ENCODE results near the gene UBE2L3. TPM values are rescaled to one million over a fixed set of nuclear protein-coding genes. Genes with fewer than 3 reads are reported as not detected.

Gene UBE2L3
- total RNA-seq, 2 donors from 2014 or later = 74.6 to 79.4 TPM

DNA sequence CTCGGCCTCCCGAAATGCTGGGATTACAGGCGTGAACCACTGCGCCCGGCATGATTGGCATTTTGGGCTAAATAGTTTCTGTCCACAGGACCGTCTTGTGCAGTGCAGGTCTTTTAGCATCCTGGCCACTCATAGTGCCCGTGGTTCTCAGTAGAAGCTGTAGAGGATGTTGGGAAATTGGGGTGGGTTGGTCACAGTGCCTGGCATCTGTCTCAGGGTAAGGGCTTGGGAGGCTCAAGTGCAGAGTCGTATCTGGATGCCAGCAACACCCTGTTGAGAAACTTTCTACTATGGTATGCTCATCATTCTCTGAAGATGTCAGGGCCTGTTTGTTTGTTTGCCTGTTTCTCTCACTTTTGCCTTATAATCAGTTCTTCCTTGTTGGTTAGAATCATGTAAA is 21.9 kb downstream of the UBE2L3 start:
- peaks cover 44% of the 10 kb centered on the region for H3K36me3 Mint-ChIP-seq (ENCODE audit: low read depth)
- no peaks in the 10 kb centered on the region for H3K9me3 Mint-ChIP-seq
- H3K4me1 Mint-ChIP-seq = peaks cover 12% of the 10 kb centered on the region
- Histone ChIP-seq H3K4me3 (ENCODE audit: low read length) (no peak overlapping the region), H3K27me3 (ENCODE audit: control insufficient read depth, insufficient read depth, low read length, poor library complexity, severe bottlenecking) (no peaks in the 10 kb centered on the region), H3K36me3 (ENCODE audit: control insufficient read depth, insufficient read depth, low read length) (peaks cover 50% of the 10 kb centered on the region), H3K4me1 (ENCODE audit: control insufficient read depth, insufficient read depth, low read length) (no peaks in the 10 kb centered on the region), H3K27ac (ENCODE audit: low read depth, low read length) (no peak overlapping the region), H3K9ac (ENCODE audit: extremely low read depth, low read length, poor library complexity, severe bottlenecking) (no peak overlapping the region), H3K9me3 (ENCODE audit: control insufficient read depth, low read length) (no peaks in the 10 kb centered on the region)
- 94 to 97% methylated on average over 7 to 8 of the region's 8 CpGs for WGBS, 2 experiments (ENCODE audit: insufficient coverage in 1 of 2, insufficient read length in 1 of 2)
- no peak overlapping the region for H3K4me3 Mint-ChIP-seq
- no peak for TF ChIP-seq CTCF (conservative IDR thresholded peaks at IDR 0.05)
- no peak overlapping the region for H3K27ac Mint-ChIP-seq
- no peaks in the 10 kb centered on the region for H3K27me3 Mint-ChIP-seq (ENCODE audit: insufficient read depth)
- no peak for DNase-seq

GRCh38 chr22:21590809-21591641 is 23.5 kb downstream of the UBE2L3 start:
- no peaks in the 10 kb centered on the region for H3K9me3 Mint-ChIP-seq
- H3K36me3 Mint-ChIP-seq (ENCODE audit: low read depth) = peaks cover 55% of the 10 kb centered on the region
- Histone ChIP-seq H3K36me3 (ENCODE audit: control insufficient read depth, insufficient read depth, low read length) (peaks cover 58% of the 10 kb centered on the region), H3K9me3 (ENCODE audit: control insufficient read depth, low read length) (no peaks in the 10 kb centered on the region), H3K4me1 (ENCODE audit: control insufficient read depth, insufficient read depth, low read length) (no peaks in the 10 kb centered on the region), H3K27me3 (ENCODE audit: control insufficient read depth, insufficient read depth, low read length, poor library complexity, severe bottlenecking) (no peaks in the 10 kb centered on the region), H3K27ac (ENCODE audit: low read depth, low read length) (no peak overlapping the region), H3K9ac (ENCODE audit: extremely low read depth, low read length, poor library complexity, severe bottlenecking) (no peak overlapping the region), H3K4me3 (ENCODE audit: low read length) (no peak overlapping the region)
- TF ChIP-seq CTCF (conservative IDR thresholded peaks at IDR 0.05) = no peak
- no peak overlapping the region for H3K4me3 Mint-ChIP-seq
- 95 to 97% methylated on average over 4 to 9 of the region's 9 CpGs for WGBS, 2 experiments (ENCODE audit: insufficient coverage in 1 of 2, insufficient read length in 1 of 2)
- H3K27ac Mint-ChIP-seq = peak overlapping the region; percentile 58
- H3K27me3 Mint-ChIP-seq (ENCODE audit: insufficient read depth) = no peaks in the 10 kb centered on the region
- H3K4me1 Mint-ChIP-seq = peaks cover 12% of the 10 kb centered on the region
- DNase-seq = no peak

- 94 to 97% methylated on average over 9 of the region's 9 CpGs for WGBS, 2 experiments (ENCODE audit: insufficient coverage in 1 of 2, insufficient read length in 1 of 2)
- H3K4me3 ChIP-seq (ENCODE audit: low read length) = no peak overlapping the region
- no peaks in the 10 kb centered on the region for H3K9me3 Mint-ChIP-seq
- no peaks in the 10 kb centered on the region for H3K4me1 ChIP-seq (ENCODE audit: control insufficient read depth, insufficient read depth, low read length)
- no peak for TF ChIP-seq CTCF (conservative IDR thresholded peaks at IDR 0.05)
- no peak overlapping the region for H3K4me3 Mint-ChIP-seq
- DNase-seq = no peak
- H3K27me3 ChIP-seq (ENCODE audit: control insufficient read depth, insufficient read depth, low read length, poor library complexity, severe bottlenecking) = no peaks in the 10 kb centered on the region
- H3K36me3 ChIP-seq (ENCODE audit: control insufficient read depth, insufficient read depth, low read length) = peaks cover 65% of the 10 kb centered on the region
- no peaks in the 10 kb centered on the region for H3K27me3 Mint-ChIP-seq (ENCODE audit: insufficient read depth)
- no peak overlapping the region for H3K27ac Mint-ChIP-seq
- H3K9me3 ChIP-seq (ENCODE audit: control insufficient read depth, low read length) = no peaks in the 10 kb centered on the region
- no peak overlapping the region for H3K27ac ChIP-seq (ENCODE audit: low read depth, low read length)
- H3K9ac ChIP-seq (ENCODE audit: extremely low read depth, low read length, poor library complexity, severe bottlenecking) = no peak overlapping the region
- H3K4me1 Mint-ChIP-seq = peaks cover 12% of the 10 kb centered on the region
- H3K36me3 Mint-ChIP-seq (ENCODE audit: low read depth) = peaks cover 60% of the 10 kb centered on the region
These were observed 24.2 kb downstream of the UBE2L3 start for GRCh38 chr22:21591695-21592094.

Data from endodermal cell (in vitro differentiated cells).